SK-N-DZ (cell line): Measurements from ENCODE around the gene OVOL2.
"Not testable (repeated sequence)": the region's sequence is repeated elsewhere in the genome, so short reads cannot be mapped to it uniquely, and the experiment has no call there.

Experiments
- DNase-seq: peaks from one replicate; pipeline ENCODE4 v3.0.0-alpha.2; 2015; ENCODE audit warnings: low spot score

OVOL2 gene

GRCh38 chr20:18058661-18059467 is 1.1 kb upstream of the OVOL2 start:
- DNase-seq = no peak

GRCh38 chr20:18057994-18058349 is 256 bp upstream of the OVOL2 start:
- no peak for DNase-seq

- DNase-seq = no peak
These were observed 1.3 kb downstream of the OVOL2 start for GRCh38 chr20:18056174-18057100.

GRCh38 chr20:18055261-18055660 is 2.5 kb downstream of the OVOL2 start:
- DNase-seq = no peak

- no peak for DNase-seq
These were observed 4.9 kb downstream of the OVOL2 start for GRCh38 chr20:18052856-18053255.

GRCh38 chr20:18050628-18051027 is 7.1 kb downstream of the OVOL2 start:
- DNase-seq = no peak

GRCh38 chr20:18048176-18048575 is 9.5 kb downstream of the OVOL2 start:
- DNase-seq = no peak

GRCh38 chr20:18046535-18046934 is 11.2 kb downstream of the OVOL2 start:
- no peak for DNase-seq

GRCh38 chr20:18042229-18042628 is 15.5 kb downstream of the OVOL2 start:
- no peak for DNase-seq

GRCh38 chr20:18041462-18041861 is 16.3 kb downstream of the OVOL2 start:
- DNase-seq = no peak

GRCh38 chr20:18039063-18039462 is 18.7 kb downstream of the OVOL2 start:
- no peak for DNase-seq

- DNase-seq = no peak
These were observed 23.7 kb downstream of the OVOL2 start for GRCh38 chr20:18034039-18034438.

- DNase-seq = no peak
These were observed 24.5 kb downstream of the OVOL2 start for GRCh38 chr20:18032977-18033892.

- DNase-seq = no peak
These were observed 25.7 kb downstream of the OVOL2 start for GRCh38 chr20:18031888-18032509.

GRCh38 chr20:18031050-18031449 is 26.7 kb downstream of the OVOL2 start:
- DNase-seq = no peak

- no peak for DNase-seq
These were observed 27.7 kb downstream of the OVOL2 start for GRCh38 chr20:18030020-18030419.

GRCh38 chr20:18027011-18027410 is 30.7 kb downstream of the OVOL2 start:
- not testable (repeated sequence) for DNase-seq

GRCh38 chr20:18024606-18025127 is 33.0 kb downstream of the OVOL2 start:
- no peak for DNase-seq

GRCh38 chr20:18020931-18021330 is 36.8 kb downstream of the OVOL2 start:
- DNase-seq = no peak

GRCh38 chr20:18019068-18019467 is 38.6 kb downstream of the OVOL2 start:
- DNase-seq = no peak

GRCh38 chr20:18018100-18018499 is 39.6 kb downstream of the OVOL2 start:
- DNase-seq = no peak
